MM.1S (cell line): ENCODE results near the gene FHIT.

Experiments
- DNase-seq: peaks from one replicate; pipeline ENCODE4 v3.0.0-alpha.2; 2015
- H2AFZ ChIP-seq: fragments of 300-600 bp; sonication (generic); 2 replicates; pipeline ENCODE4 v1.6.0; 2016; ENCODE audit warnings: antibody characterized with exemption, low read length
- H3F3A ChIP-seq: fragments of 300-600 bp; sonication (generic); 2 replicates; pipeline ENCODE4 v1.6.1; 2016; ENCODE audit warnings: mild to moderate bottlenecking, antibody characterized with exemption, low read length, moderate library complexity, mixed read lengths; ENCODE audit not compliant: insufficient read depth
- H3K27ac ChIP-seq: fragments of 300-600 bp; sonication (generic); 2 replicates; pipeline ENCODE4 v1.5.1; 2016; ENCODE audit warnings: mild to moderate bottlenecking, low read length
- H3K27me3 ChIP-seq: fragments of 300-600 bp; sonication (generic); replicated peaks from 2 replicates; pipeline ENCODE4 v1.6.0; 2016; ENCODE audit warnings: low read length; ENCODE audit not compliant: insufficient read depth
- H3K36me3 ChIP-seq: fragments of 300-600 bp; sonication (generic); replicated peaks from 2 replicates; pipeline ENCODE4 v1.6.1; 2016; ENCODE audit warnings: mild to moderate bottlenecking, low read length, mixed read lengths; ENCODE audit not compliant: insufficient read depth
- H3K4me1 ChIP-seq: fragments of 300-600 bp; sonication (generic); 2 replicates; pipeline ENCODE4 v1.6.1; 2016; ENCODE audit warnings: low read length, mixed read lengths
- H3K4me2 ChIP-seq: fragments of 300-600 bp; sonication (generic); 2 replicates; pipeline ENCODE4 v1.6.0; 2016; ENCODE audit warnings: low read depth, low read length
- H3K4me3 ChIP-seq: fragments of 300-600 bp; sonication (generic); 2 replicates; pipeline ENCODE4 v1.5.1; 2016; ENCODE audit warnings: low read length, mixed read lengths
- H3K79me2 ChIP-seq: fragments of 300-600 bp; sonication (generic); 2 replicates; pipeline ENCODE4 v1.6.1; 2016; ENCODE audit warnings: mixed run types, low read length, mixed read lengths
- H3K9ac ChIP-seq: fragments of 300-600 bp; sonication (generic); 2 replicates; pipeline ENCODE4 v1.6.1; 2016; ENCODE audit warnings: low read length, mixed read lengths
- H3K9me2 ChIP-seq: fragments of 300-600 bp; sonication (generic); replicated peaks from 2 replicates; pipeline ENCODE4 v1.6.1; 2016; ENCODE audit warnings: mild to moderate bottlenecking, low read length, mixed read lengths; ENCODE audit not compliant: insufficient read depth
- H3K9me3 ChIP-seq: fragments of 300-600 bp; sonication (generic); replicated peaks from 2 replicates; pipeline ENCODE4 v1.6.1; 2016; ENCODE audit warnings: mild to moderate bottlenecking, low read length, mixed read lengths; ENCODE audit not compliant: insufficient read depth
- H4K20me1 ChIP-seq: fragments of 300-600 bp; sonication (generic); 2 replicates; pipeline ENCODE4 v1.6.1; 2016; ENCODE audit warnings: mild to moderate bottlenecking, low read length, moderate library complexity, mixed read lengths; ENCODE audit not compliant: insufficient read depth
- CTCF ChIP-seq: fragments of 300-600 bp; sonication (generic); IDR thresholded peaks from 2 replicates; pipeline ENCODE4 v1.5.1; 2016; ENCODE audit warnings: antibody characterized with exemption, low read length, mixed read lengths
- EZH2 ChIP-seq: fragments of 300-600 bp; sonication (generic); optimal IDR thresholded peaks from 2 replicates; pipeline ENCODE3; 2017; ENCODE audit warnings: low read depth, mild to moderate bottlenecking, antibody characterized with exemption, low read length, mixed read lengths
- EZH2phosphoT487 ChIP-seq: fragments of 300-600 bp; sonication (generic); IDR thresholded peaks from 2 replicates; pipeline ENCODE4 v1.6.1; 2018; ENCODE audit warnings: antibody characterized with exemption, low read length

Gene FHIT

GRCh38 chr3:60884005-60884404 is 367.2 kb downstream of the FHIT start:
- TF ChIP-seq EZH2 (no peak), CTCF (no peak), EZH2phosphoT487 (no peak)
- Histone ChIP-seq H3K36me3 (no peaks in the 10 kb centered on the region), H3K4me1 (no peaks in the 10 kb centered on the region), H3K4me3 (no peak overlapping the region), H3K9me3 (no peaks in the 10 kb centered on the region), H3K9ac (no peak overlapping the region), H3K27ac (no peak overlapping the region), H2AFZ (no peak overlapping the region), H3K4me2 (no peak overlapping the region), H4K20me1 (no peaks in the 10 kb centered on the region), H3K27me3 (no peaks in the 10 kb centered on the region), H3F3A (no peaks in the 10 kb centered on the region), H3K9me2 (no peaks in the 10 kb centered on the region), H3K79me2 (no peaks in the 10 kb centered on the region)
- no peak for DNase-seq

GRCh38 chr3:60877188-60877587 is 374.1 kb downstream of the FHIT start:
- no peak for TF ChIP-seq EZH2phosphoT487
- no peak for TF ChIP-seq CTCF
- TF ChIP-seq EZH2, result no peak
- Histone ChIP-seq H3K4me2 (no peak overlapping the region), H3K9me2 (no peaks in the 10 kb centered on the region), H3K27me3 (no peaks in the 10 kb centered on the region), H3K9me3 (no peaks in the 10 kb centered on the region), H4K20me1 (no peaks in the 10 kb centered on the region), H3K4me1 (no peaks in the 10 kb centered on the region), H3K79me2 (no peaks in the 10 kb centered on the region), H3K36me3 (no peaks in the 10 kb centered on the region), H3K27ac (no peak overlapping the region), H3K4me3 (no peak overlapping the region), H2AFZ (no peak overlapping the region), H3K9ac (no peak overlapping the region), H3F3A (no peaks in the 10 kb centered on the region)
- DNase-seq, result no peak

- H2AFZ ChIP-seq, result no peak overlapping the region
- H3K27me3 ChIP-seq, result no peaks in the 10 kb centered on the region
- no peaks in the 10 kb centered on the region for H3F3A ChIP-seq
- no peaks in the 10 kb centered on the region for H3K9me3 ChIP-seq
- DNase-seq, result no peak
- H3K4me2 ChIP-seq, result no peak overlapping the region
- H3K36me3 ChIP-seq, result no peaks in the 10 kb centered on the region
- H3K4me1 ChIP-seq, result no peaks in the 10 kb centered on the region
- no peak overlapping the region for H3K4me3 ChIP-seq
- no peaks in the 10 kb centered on the region for H3K9me2 ChIP-seq
- H3K9ac ChIP-seq, result no peak overlapping the region
- no peaks in the 10 kb centered on the region for H3K79me2 ChIP-seq
- TF ChIP-seq EZH2 (no peak), EZH2phosphoT487 (no peak), CTCF (no peak)
- no peaks in the 10 kb centered on the region for H4K20me1 ChIP-seq
- H3K27ac ChIP-seq, result no peak overlapping the region
These were observed 380.9 kb downstream of the FHIT start for GRCh38 chr3:60870396-60870795.
